Muscle of arm (tissue), 12 donors: Measurements from ENCODE around the gene PPL. TPM values are rescaled to one million over a fixed set of nuclear protein-coding genes. Genes with fewer than 3 reads are reported as not detected.
"Not testable (repeated sequence)": the region's sequence is repeated elsewhere in the genome, so short reads cannot be mapped to it uniquely, and the experiment has no call there.

Experiments used
- DNase-seq: peaks from one replicate; pipeline ENCODE4 v3.0.0-alpha.2; 2013
- polyA plus RNA-seq, 12 donors: library from polyadenylated mRNA; unstranded; fragments of 120-200 nt; gene quantifications; one replicate each; pipeline ENCODE4 v1.2.1, GENCODE V29; 2013; ENCODE audit not compliant: insufficient read length in 12 of 12

The PPL gene
- polyA plus RNA-seq, 12 donors: 0.68 to 76.8 (median 1.1) TPM; not detected in 1

GRCh38 chr16:4913774-4914525 is 23.0 kb downstream of the PPL start:
- no peak for DNase-seq

DNA sequence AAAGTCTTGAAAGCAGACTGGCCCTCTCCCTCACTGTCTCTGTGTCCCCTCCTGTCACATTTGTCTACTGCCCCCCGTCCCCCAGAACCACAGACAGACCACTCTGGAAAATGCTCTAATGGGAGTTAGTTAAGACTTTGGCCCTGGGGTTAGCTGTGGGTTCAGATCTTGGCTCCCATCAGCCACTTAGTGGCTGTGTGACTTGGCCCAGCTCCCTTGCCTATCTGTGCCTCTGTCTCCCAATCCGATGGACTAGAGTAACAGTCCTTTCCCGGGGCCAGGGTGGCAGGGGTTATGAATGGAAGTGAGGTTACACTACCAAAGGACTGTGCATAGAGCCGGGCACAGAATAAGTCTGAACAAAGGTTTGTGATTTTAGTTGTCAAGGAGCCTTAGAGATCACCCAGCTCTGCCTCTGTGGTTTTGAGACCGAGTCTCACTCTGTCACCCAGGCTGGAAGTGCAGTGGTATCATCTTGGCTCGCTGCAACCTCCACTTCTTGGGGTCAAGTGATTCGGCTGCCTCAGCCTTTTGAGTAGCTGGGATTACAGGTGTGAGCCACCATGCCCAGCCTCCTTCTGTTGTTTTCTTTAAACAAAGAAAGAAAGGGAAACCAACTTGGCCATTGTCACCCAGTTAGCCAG is 23.7 kb downstream of the PPL start:
- no peak for DNase-seq

DNA sequence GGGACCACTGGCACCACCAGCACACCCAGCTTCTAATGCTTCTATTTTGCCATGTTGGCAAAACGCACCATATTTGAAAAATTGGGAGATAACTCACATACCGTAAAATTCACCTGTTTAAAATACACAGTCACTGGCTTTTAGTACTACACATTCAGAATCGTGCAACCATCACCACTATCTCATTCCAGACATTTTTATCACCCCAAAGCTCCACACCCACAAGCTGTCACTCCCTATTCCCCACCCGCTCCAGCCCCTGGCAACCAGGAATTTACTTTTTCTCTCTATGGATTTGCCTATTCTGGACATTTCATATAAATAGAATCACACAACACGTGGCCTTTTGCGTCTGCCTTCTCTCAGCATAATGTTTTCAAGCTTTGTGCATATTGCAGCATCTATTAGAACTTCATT is 25.0 kb downstream of the PPL start:
- DNase-seq: no peak

DNA sequence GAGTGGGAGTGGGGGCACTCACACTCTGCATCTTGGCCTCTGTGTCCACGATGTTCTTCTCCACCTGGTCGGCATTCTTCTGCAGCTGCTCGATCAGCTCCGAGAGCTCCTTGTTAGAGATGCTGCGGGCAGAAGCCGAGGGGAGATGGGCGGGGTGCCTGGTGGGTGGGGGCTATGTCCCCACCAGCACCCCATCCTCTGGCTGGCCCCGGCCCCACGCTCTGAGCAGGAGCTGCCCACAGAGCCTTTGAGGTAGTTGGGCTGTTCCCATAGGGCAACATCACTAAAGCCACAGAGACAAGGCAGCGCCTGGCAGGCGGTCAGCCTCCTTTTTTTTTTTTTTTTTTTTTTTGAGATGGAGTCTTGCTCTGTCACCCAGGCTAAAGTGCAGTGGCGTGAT is 26.1 kb downstream of the PPL start:
- no peak for DNase-seq

- DNase-seq: no peak
Measured at GRCh38 chr16:4909825-4910224, 27.1 kb downstream of the PPL start.

DNA sequence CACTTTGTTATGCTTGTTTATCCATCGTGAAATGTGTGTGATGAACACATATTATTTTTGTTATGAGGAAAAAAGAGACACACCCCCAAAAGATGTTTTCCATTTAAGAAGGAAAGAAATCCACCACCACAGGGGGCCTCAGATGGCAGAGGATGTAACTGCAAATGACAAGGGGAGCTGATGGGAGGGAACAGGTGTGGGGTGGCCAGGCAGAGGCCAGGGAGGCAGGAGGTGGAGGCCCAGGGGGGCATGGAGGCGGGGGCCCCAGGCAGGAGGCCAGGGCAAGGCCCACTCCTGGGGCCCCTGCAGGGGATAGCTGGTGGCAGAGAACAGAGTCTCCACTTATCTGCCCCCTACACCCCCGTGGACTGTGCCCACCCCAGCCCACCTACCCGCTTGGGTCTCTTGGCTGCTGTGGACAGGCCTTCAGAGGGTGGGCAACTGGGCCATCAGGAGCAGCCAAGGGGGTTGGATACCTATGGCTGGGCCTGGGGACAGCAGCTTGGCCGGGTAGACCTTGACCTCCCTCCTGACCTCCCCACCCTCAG is 28.0 kb downstream of the PPL start:
- DNase-seq: no peak

DNA sequence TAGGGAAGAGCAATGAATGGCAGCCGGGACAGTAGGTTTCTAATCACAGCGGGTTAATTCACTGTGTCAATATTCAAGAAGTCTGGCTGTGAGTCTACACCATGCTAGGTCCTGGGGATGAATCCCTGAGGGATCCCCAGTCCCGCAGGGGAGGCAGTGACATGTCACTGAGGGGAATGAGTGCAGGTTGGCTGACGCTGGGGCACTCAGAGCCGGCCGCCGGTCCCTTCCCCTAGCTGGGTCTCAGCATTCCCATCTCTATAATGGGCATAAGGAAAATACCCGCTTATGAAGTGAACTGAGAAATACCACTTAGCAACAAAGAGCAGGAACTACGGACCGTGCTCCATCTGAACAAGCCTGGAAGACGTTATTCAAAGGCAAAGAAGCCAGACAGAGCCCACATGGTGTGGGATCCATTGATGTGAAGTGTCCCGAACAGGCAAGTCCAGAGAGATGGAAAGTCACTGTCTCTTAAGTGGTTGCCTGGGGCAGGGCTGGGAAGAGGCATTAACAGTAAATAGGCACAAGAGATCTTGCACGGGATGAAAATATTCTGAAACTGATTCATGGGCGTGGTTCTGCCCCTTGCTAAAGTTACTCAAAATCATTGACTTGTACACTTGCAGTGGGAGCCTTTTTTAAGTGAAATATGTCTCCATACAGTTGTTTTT is 31.9 kb downstream of the PPL start:
- DNase-seq: no peak

DNA sequence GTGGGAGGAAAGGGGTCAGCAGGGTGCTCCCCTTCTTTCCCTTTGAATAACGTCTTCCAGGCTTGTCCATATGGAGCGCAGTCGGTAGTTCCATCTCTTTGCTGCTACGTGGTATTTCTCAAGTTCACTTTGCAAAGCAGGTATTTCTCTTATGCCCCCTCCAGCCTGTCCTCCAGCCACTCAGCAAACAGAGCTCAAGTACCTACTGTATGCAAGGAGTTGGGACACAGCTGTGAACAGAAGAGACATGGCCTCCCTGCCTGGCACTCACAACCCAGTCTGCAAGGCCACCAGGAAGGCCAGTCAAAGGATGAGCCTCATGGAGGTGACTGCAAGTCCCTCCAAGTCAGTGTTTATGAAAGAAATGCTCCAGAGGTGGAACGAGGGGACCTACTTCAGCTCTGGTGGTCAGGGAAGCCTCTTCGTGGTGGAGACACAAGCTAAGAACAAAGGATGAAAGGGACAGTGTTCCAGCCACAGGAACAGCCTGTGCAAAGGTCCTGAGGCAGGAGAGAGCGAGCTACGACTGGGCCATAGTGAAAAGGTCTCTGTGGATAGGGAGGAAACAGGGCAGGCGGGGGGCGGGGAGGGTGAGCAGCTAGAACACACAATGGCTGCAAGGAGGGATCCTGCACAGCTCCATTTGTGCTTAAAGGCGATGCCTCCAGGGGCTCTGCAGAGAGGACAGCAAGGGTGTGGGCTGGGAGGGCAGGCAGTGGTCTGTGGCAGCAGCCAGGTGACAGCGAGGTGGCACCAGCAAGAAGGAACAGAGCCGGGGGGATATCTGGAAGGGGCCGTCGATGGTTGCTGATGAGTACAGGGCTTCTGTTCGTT is 32.6 kb downstream of the PPL start:
- no peak for DNase-seq

GRCh38 chr16:4902038-4902437 is 34.9 kb downstream of the PPL start:
- no peak for DNase-seq

GRCh38 chr16:4900750-4901149 is 36.2 kb downstream of the PPL start:
- DNase-seq: no peak

- no peak for DNase-seq
Measured at GRCh38 chr16:4900036-4900435, 36.9 kb downstream of the PPL start.

DNA sequence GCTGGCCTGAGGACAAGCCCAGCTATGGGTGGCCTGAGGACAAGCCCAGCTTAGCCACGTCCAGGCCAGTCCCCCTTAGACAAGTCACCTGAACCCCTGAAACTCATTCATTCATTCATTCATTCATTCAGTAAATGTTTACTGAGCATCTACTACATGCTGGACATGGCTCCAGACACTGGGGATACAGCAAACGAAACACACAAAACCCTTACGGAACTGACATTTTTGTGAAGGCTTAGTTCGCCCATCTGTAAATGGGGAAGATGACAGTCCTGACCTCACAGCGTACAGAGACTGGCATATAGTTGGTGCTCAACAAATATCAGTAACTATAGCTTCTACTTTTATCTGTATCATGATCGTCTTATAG is 37.5 kb downstream of the PPL start:
- DNase-seq: no peak

- no peak for DNase-seq
Measured at GRCh38 chr16:4898811-4899473, 38.0 kb downstream of the PPL start.

GRCh38 chr16:4897328-4897727 is 39.6 kb downstream of the PPL start:
- DNase-seq: no peak

- not testable (repeated sequence) for DNase-seq
Measured at GRCh38 chr16:4896761-4897160, 40.2 kb downstream of the PPL start.

- DNase-seq: no peak
Measured at GRCh38 chr16:4895366-4895765, 41.6 kb downstream of the PPL start.

- no peak for DNase-seq
Measured at GRCh38 chr16:4894276-4895150, 42.4 kb downstream of the PPL start.

- DNase-seq: no peak
Measured at GRCh38 chr16:4893103-4893862, 43.7 kb downstream of the PPL start.

- peak; percentile 55 for DNase-seq
Measured at GRCh38 chr16:4892361-4893102, 44.4 kb downstream of the PPL start.
